ENCODE results near the gene CDK5RAP2.
A peak's percentile ranks its signal among the peaks of the same experiment; 100 is the strongest.
"Not testable (repeated sequence)": the region's sequence is repeated elsewhere in the genome, so short reads cannot be mapped to it uniquely, and the experiment has no call there.

Gene CDK5RAP2

DNA sequence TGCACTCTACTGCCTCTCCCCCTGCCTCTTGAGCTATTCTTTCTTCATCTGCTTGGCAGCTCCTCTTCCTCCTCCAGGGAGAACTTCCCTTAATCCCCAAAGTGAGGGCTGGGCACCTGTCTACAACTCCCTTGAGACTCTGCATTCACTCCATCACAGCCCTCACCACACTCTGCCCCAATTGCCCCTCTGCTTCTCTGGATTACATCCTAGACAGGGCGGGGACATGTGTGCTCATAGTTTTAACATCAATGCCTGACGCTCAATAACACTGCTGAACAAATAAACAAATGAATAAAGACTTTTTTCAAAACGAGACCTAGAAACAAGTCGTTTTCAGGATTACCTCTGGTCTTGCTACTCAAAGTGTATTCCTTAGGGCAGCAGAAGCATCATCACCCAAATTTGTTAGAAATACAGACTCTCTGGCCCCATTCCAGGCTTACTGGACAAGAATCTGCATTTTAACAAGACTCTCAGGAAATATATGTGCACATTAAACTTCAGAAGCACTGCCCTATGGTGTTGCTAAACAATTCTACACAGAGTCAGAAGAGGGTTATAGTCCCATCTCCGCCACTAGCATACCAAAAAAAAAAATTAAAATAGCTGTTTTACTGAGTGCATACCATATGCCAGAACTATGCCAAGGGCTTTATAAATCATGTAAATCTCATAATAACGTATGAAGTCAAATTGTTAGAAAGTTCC lies 115.6 kb downstream of the CDK5RAP2 start:
- no peak for DNase-seq

GRCh38 chr9:120463765-120464164 lies 116.2 kb downstream of the CDK5RAP2 start:
- DNase-seq = no peak

- DNase-seq = not testable (repeated sequence)
These were observed 118.3 kb downstream of the CDK5RAP2 start for GRCh38 chr9:120461677-120462076.

DNA sequence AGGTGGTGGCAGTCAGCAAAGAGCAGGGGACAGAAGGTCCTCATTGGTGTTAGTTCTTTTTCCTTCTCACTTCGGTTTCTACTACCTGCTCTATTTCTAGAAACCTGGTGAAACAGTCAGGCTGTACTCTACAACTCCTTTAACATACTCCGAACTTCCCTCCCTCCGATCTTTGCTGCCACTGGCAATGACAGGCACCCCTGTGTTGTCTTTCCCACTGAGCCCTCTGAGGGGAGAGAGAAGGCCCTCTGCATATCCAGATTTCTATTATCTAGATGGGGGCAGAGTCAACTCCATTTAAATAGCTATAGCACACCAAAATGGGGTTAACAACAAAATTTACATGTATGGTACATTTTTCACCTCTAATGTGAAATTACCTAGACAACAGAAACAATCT lies 123.7 kb downstream of the CDK5RAP2 start:
- no peak for DNase-seq

DNA sequence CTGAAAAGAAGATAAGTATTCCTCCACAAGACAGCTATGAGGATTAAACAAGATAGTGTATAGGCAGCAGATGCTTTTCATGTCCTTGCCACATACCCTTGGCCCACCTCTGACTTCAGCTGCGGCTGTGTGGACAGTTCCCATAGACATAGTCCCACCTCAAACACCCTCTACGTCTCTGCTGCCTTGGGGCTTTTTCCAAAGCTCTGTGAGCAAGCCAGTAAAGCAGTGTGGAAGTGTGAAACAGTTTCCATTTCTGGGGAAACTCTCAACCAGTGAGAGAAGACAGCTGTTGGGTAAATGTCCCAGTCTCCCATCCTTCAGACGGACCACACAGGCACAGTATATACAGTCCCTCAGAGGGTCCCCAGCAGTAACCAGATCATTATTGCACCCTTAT lies 125.5 kb downstream of the CDK5RAP2 start:
- no peak for DNase-seq

- DNase-seq = no peak
These were observed 126.2 kb downstream of the CDK5RAP2 start for GRCh38 chr9:120453792-120454191.

DNA sequence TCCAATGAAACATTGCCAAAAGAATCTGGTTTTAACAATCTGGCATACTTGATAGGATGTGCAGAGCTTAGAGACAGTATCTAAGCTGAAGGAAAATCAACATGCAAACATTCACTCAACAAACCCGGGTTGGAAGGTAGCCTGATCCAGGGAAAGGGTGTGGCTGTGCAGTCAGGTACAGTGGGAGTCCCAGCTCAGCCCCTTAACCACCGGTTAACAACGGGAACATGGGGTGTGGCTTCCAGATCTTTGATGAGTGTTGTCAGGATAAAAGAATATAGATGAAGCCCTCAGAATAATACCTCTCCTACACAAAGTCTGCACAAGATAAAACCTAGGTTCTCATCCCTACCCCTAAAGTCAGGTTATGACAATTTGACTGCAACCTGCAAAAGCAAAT lies 127.3 kb downstream of the CDK5RAP2 start:
- DNase-seq = no peak

DNA sequence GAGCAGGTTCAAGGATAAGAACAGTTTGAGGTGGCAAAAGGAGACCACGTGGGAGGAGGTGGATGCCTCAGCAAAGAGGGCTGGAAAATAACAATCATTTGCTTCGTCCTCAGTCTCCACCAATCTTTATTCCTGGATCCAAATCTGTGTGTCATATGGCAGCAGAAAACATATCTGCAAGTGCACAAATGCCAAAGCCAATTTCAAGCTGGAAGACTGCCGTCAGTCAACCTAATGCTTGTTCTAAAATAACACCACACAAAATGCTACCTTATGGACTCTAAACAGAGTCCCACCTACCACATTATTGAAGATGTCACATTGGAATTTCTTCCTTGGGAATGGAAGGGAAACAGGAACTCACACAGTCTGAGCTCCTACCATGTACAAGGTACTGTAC lies 129.1 kb downstream of the CDK5RAP2 start:
- DNase-seq = no peak

DNA sequence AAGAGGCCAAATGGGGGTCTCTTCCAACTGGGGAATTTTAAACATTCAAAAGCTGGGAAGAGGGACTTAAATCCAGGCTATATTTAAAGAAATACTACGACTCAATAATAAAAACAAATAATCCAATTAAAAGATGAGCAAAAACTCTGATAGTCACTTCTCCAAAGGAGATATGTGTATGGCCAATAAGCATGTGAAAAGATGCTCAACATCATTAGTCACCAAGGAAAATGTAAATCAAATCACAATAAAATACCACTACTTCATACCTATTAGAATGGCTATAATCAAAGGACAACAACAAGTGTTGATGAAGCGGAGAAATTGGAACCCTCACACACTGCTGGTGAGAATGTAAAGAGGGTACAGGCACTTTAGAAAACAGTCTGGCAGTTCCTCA lies 130.4 kb downstream of the CDK5RAP2 start:
- no peak for DNase-seq

DNA sequence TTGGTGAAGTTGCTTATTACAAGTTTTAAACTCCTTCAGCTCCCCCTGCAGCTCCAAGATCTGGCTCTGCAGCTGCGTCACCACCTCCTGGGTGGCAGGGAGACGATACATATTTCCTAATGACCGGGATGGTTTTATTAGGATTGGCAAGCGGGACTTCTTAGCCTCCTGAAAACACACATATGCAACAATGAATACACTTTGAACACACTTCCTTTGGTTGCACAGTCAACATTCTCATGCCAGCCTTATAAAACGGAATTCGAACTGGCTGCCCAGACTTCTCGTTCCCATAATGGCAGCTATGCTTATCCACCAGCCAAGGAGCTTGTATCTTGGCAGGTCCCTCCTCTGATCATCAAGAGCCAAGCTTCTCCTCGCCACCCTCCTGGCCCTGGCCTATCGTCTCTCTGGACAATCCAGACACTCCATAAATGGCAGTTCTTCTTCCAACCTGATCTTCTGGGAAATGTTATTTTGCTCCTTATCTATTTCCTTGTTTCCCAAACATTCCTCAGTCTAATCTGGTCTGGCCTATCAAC lies 131.9 kb downstream of the CDK5RAP2 start:
- no peak for DNase-seq

DNA sequence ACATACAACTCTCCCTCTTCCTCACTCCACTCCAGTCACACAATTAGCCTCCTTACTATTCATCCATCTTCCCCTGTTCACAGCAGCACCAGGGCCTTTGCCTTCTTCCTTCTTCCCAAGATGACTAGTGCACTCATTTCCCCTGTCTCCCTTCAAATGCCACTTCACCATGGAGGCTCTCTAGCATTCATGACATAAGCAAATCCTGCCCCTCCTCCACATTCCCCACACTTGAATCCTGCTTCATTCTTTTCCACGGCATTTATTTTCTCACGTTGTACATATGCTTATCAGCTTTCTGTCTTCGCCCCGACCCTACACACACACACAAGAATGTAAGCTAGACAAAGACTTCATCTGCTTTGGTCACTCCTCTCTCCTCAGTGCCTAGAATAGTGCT lies 133.3 kb downstream of the CDK5RAP2 start:
- DNase-seq = no peak

DNA sequence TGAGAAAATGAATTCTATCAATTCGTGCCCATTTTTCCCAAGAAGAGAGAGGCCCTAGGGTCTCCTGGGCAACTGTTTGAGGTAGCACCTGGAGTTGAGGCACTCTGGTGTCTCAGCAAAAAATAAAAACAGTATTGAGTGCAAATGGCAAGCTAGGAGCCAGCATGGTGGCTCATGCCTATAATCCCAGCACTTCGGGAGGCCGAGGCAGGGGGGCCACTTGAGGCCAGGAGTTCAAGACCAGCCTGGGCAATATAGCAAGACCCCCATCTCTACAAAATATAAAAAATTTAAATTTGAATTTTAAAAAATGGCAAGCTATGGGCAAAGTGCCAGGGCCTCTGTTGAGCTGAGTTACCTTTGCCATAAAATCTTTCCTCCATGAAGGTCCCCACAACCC lies 136.0 kb downstream of the CDK5RAP2 start:
- DNase-seq = no peak

DNA sequence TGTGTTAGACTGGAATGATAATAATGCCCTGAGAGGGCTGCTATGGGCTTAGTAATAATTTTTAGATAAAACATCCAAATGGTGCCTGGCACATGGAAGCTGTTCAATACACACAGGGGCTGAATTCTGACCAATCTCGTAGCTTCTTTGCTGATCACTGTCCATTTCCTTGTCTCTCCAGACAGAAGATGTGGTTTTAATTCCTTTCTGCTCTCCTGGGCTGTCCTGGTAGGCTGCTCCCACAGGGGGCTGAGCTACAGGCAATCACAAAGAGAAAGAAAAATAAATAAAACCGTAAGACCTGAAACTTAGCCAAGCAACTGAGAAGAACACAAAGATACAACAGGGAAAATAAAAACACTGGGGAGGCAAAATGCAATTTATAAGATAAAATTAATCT lies 136.5 kb downstream of the CDK5RAP2 start:
- peak; percentile 47 for DNase-seq

- no peak for DNase-seq
These were observed 137.5 kb downstream of the CDK5RAP2 start for GRCh38 chr9:120442308-120442995.

GRCh38 chr9:120441426-120442307 lies 138.3 kb downstream of the CDK5RAP2 start:
- DNase-seq = peak; percentile 78

- no peak for DNase-seq
These were observed 139.2 kb downstream of the CDK5RAP2 start for GRCh38 chr9:120440791-120441190.

DNA sequence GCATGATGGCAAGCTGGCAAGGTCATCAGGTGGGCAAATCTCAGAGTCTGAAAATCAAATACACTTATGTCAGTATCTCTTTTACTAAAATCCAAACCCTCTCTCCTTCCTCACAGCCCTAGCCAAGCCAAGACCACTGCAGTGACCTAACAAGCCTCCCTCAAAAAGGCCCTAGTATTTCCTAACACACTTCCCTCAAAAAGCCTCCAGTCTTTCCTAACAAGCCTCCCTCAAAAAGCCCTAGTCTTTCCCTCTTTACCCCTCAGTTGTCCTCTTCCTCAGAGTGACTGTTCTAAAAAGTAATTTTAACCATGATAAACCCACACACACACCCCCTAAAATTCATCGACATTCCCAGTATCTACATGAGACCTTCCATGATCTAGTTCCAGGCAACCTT lies 140.0 kb downstream of the CDK5RAP2 start:
- DNase-seq = no peak

GRCh38 chr9:120438836-120439546 lies 141.0 kb downstream of the CDK5RAP2 start:
- DNase-seq = no peak

GRCh38 chr9:120438111-120438510 lies 141.9 kb downstream of the CDK5RAP2 start:
- no peak for DNase-seq

- DNase-seq = no peak
These were observed 142.9 kb downstream of the CDK5RAP2 start for GRCh38 chr9:120436983-120437475.

GRCh38 chr9:120436446-120436845 lies 143.5 kb downstream of the CDK5RAP2 start:
- DNase-seq = no peak

DNA sequence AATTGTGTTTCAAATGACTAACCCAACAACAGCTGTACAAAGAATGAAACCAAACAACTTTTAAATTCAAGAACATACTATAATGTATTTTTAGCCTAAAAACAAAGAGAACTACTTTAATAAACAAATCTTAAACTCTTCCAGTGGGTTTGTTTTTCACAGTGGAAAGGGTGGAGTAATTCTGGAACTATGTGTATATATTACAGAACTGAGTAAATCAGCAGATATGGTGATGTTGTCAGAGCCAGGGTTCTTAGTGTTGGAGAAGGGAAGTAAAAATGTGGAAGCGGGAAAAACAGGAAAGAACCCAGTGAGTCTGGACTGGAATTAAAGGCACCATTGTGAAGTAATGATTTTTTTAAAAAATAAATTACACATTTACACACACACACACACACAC lies 144.9 kb downstream of the CDK5RAP2 start:
- DNase-seq = no peak

DNA sequence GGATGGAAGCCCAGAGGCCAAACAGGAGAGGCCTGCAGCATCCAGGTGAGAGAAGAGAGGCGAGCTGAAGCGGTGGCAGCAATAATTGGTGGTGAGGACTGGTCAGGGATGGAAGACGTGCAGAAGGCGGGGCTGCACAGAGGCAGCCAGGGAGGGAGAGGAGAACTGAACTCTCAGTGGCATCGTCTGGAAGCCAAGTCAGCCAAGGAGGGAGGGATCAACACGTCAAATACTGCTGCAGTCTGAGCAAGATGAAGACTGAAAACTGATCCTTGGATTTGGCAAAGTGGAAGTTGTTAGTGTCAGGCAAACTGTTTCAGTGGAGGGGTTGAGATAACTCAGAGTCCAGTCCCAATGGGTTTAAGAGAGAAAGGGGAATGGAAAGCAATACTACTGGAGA lies 145.4 kb downstream of the CDK5RAP2 start:
- no peak for DNase-seq

Data from NCI-H226 (cell line).